ENCODE data around the gene TRNAU1AP. TPM values are rescaled to one million over a fixed set of nuclear protein-coding genes. Genes with fewer than 3 reads are reported as not detected.

TRNAU1AP gene
- total and polyA plus RNA-seq, 2 of the 13 experiments (the other 11 are each of a cell fraction or from before 2014, with no cell fraction given) = 29.0 to 42.9 TPM

DNA sequence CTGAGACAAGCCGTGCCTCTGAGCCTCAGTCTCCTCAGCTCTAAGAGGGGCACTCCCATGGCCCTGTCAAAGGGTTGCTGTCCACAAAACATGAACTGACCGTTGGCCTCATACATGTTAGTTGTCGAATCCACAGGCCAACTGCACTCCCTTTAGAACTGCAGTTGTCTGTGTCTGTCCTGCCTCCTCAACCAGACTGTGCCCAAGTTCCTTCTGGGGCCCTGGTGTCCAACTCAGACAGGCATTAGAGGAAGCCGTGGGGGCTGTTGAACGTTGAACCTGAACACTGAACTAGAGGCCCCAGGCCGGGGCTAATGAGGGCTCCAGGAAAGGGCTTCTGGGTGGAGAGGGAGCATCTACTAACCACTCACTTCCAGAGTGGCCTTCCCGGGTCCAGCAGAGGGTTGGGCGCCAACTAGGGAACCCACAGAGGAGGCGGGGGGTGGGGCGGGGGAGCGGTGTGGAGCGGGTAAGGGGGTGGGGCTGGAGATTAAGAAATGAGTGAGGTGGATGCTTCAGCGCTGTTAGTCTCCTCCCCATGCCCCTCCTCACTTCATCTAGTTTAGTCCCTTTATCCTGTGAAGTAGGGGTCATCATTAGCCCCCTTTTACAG is 38.9 kb downstream of the TRNAU1AP start, which contains the start of gene RAB42 (continued):
- TF ChIP-seq XRCC5 (optimal IDR thresholded peaks at IDR 0.05; ENCODE audit: low read length) (no peak), NR2C2 (CRISPR knock-in tag; IDR thresholded peaks at IDR 0.05; ENCODE audit: borderline replicate concordance) (no peak), MXD3 (CRISPR knock-in tag; IDR thresholded peaks at IDR 0.05) (no peak), ZNF576 (CRISPR knock-in tag; IDR thresholded peaks at IDR 0.05) (no peak), ZNF720 (CRISPR knock-in tag; IDR thresholded peaks at IDR 0.05) (no peak), KLF6 (CRISPR knock-in tag; IDR thresholded peaks at IDR 0.05) (no peak), RXRB (CRISPR knock-in tag; IDR thresholded peaks at IDR 0.05; ENCODE audit: borderline replicate concordance) (peak; percentile 43; the same call in 1 of the 2 replicates), SRY (CRISPR knock-in tag; IDR thresholded peaks at IDR 0.05) (no peak; the same call in 1 of the 2 replicates), ZNF572 (CRISPR knock-in tag; IDR thresholded peaks at IDR 0.05) (no peak), ZNF724P (CRISPR knock-in tag; IDR thresholded peaks at IDR 0.05; ENCODE audit: borderline replicate concordance) (no peak), ZNF264 (CRISPR knock-in tag; IDR thresholded peaks at IDR 0.05) (no peak), ZNF589 (CRISPR knock-in tag; conservative IDR thresholded peaks at IDR 0.05) (no peak), ZNF605 (CRISPR knock-in tag; IDR thresholded peaks at IDR 0.05) (0 out of 2 replicates have a peak, but pooled peaks have one; percentile 58), ZNF446 (CRISPR knock-in tag; IDR thresholded peaks at IDR 0.05) (no peak), ZNF709 (CRISPR knock-in tag; IDR thresholded peaks at IDR 0.05) (no peak), HDAC2 (CRISPR knock-in tag; IDR thresholded peaks at IDR 0.05) (peak; percentile 26; the same call in 1 of the 2 replicates), ZKSCAN8 (CRISPR knock-in tag; IDR thresholded peaks at IDR 0.05; ENCODE audit: borderline replicate concordance) (no peak; the same call in 1 of the 2 replicates), ZNF230 (CRISPR knock-in tag; IDR thresholded peaks at IDR 0.05) (no peak), ELF1 (CRISPR knock-in tag; IDR thresholded peaks at IDR 0.05) (peak; percentile 39; the same call in 1 of the 2 replicates), ZBTB33 (CRISPR knock-in tag; IDR thresholded peaks at IDR 0.05) (no peak), ZNF788 (CRISPR knock-in tag; IDR thresholded peaks at IDR 0.05; ENCODE audit: borderline replicate concordance) (0 out of 2 replicates have a peak, but pooled peaks have one; percentile 50)
- TF ChIP-seq, protein P1, sequence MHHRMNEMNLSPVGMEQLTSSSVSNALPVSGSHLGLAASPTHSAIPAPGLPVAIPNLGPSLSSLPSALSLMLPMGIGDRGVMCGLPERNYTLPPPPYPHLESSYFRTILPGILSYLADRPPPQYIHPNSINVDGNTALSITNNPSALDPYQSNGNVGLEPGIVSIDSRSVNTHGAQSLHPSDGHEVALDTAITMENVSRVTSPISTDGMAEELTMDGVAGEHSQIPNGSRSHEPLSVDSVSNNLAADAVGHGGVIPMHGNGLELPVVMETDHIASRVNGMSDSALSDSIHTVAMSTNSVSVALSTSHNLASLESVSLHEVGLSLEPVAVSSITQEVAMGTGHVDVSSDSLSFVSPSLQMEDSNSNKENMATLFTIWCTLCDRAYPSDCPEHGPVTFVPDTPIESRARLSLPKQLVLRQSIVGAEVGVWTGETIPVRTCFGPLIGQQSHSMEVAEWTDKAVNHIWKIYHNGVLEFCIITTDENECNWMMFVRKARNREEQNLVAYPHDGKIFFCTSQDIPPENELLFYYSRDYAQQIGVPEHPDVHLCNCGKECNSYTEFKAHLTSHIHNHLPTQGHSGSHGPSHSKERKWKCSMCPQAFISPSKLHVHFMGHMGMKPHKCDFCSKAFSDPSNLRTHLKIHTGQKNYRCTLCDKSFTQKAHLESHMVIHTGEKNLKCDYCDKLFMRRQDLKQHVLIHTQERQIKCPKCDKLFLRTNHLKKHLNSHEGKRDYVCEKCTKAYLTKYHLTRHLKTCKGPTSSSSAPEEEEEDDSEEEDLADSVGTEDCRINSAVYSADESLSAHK (CRISPR knock-in tag; IDR thresholded peaks at IDR 0.05; ENCODE audit: borderline replicate concordance) = no peak
